SIG-M5 treated with dmso at 0.1 percent for 504 hours (cell line): ENCODE data around the gene ONECUT1.

Source experiments
- DNase-seq: peaks from one replicate; lab custom pipeline; 2025; ENCODE audit not compliant: unreplicated experiment; lab: John Stamatoyannopoulos, UW

The ONECUT1 gene

DNA sequence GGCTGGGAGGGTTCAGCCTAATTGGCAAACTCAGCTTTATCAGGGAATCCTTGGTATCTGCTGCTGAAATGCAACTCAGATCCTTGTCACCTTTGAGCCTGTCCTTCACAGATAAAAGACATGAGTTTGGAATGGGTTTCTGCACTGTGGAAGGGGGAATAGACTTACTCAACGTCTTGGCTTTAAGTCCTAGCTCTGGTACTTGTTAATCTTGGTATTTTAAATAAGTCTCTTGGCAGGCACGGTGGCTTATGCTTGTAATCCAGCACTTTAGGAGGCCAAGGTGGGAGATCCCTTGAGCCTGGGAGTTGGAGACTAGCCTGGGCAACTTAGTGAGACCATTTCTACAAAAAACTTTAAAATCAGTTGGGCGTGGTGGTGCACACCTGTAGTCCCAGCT, 55.8 kb downstream of the ONECUT1 start:
- no peak for DNase-seq

DNA sequence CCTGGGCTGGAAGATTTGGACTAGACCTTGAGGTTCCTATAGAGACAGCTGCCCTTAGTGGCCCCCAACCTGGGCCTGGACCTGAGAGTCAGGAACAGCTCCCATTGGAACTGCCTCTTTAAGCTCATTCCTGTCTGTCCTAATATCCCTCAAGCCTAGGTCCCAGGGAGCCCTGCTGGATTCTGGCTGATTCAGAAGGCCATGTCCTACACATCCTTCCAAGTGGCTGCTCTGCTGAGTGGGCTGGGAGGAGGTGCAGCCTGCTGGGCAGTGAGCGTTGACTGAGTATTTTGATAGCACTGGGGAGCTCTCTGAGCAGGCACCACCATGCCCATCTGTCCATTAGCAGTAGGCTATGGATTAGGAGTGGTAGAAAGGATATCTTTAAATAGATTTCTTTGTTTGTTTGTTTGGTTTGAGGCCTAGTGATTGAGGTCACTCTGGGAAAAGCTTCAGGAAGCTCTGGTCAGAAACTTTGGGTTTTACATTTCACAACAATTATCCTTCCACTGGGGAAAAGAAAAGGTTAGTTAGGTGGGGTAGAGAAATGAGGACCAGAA, 56.4 kb downstream of the ONECUT1 start:
- DNase-seq = no peak

DNA sequence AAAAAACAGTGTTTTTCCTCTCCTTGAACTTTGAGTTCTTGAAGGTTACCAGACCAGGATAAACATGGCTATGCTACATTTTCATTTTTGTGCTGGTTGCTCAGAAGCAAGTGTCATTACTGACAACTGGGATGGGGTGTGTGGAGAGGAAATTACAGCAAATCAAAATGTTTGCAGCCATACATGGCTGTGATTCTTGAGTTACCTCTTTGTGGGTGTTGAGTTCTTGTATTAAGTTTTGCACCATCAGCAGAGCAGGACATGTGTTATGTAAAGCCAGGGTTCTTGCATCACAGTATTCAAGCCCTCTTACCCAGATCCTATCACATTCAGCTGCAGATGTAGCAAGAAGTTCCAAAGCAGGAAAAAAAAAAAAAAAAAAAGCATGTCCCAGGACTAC, 57.0 kb downstream of the ONECUT1 start:
- DNase-seq = peak; percentile 34

DNA sequence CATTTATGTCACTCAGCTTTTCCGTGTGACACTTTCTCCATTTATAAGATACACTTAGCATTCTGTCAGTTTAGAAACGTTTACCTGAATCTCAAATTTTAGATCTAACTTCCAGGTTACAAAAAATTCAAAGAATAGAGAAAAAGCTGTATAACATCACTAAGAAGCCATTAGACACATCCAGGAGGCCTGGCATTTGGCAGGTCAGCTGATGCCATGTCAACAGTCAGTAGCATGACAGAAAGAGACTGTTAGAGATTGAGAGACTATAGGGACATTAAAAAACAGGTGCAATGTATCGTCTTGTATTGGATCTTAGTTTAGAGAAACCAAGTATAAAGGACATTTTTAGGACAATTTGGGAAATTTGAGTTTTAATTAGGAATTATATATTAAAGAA, 57.6 kb downstream of the ONECUT1 start:
- no peak for DNase-seq

DNA sequence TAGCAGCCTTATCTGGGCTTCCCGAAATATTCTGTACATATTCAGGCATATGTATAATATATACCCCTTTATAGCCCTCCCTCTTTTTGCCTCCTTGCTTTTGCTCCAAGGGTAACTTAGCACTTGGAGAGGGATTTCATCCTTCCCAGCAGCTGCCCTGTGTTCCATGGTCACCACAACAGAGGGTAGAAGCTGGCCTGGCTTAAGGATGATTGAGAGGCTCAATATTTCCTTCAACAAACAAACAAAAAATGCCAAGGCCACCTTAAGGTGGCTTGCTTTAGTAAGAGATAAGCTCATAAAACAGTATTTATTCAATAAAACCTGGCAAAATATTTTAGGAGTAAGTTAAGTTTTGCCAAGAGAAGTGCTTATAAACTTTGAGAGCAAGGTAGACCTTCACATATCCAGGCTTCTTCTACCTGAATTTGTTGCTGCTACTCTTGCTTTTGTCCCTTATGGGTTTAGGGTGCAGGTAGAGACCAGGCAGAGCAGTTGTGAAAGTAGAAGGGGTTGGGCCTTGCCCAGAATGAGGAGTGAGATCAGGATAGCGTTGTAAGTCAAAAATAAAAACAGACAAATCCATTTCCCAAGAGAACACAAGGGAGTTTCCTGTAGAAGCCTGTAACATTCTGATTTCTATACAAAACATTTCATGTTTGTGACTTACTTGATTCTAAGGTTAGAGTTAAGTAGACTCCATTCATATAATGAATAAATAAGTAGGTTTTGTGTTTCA, 58.2 kb downstream of the ONECUT1 start:
- no peak for DNase-seq

DNA sequence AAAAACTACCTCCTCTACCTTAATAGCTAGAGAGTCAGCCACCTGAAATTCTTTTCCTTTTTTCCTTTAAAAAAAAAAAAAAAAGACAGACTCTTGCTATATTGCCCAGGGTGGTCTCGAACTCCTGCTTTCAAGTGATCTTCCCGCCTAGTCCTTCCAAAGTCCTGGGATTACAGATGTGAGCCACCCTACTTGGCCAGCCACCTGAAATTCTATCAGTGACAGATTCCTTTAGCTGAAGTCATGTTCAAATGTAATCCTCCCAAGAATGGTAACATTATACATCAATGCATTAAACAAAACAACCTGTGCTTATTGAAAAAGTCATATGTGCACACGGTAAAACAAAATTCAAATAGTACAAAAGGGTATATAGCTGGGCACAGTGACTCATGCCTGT, 59.1 kb downstream of the ONECUT1 start:
- no peak for DNase-seq

DNA sequence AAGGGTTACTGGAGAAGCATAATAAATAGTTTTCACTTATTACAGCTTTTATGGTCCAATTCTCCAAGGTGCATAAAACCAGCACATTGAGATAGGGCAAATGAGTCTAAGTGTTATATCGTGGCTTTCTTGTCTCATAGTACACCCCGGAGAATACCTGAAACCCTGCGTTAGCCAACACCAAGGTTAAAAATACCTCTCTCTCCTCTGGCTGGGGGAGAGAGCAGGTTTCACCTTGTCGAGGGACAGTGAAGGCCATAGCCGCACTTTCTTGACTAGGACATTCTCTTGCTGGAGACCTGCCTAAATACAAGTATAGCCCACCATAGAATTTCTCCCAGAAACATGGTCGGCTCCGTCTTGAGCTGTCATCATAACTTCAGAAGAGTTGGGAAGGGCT, 59.5 kb downstream of the ONECUT1 start:
- DNase-seq = no peak

DNA sequence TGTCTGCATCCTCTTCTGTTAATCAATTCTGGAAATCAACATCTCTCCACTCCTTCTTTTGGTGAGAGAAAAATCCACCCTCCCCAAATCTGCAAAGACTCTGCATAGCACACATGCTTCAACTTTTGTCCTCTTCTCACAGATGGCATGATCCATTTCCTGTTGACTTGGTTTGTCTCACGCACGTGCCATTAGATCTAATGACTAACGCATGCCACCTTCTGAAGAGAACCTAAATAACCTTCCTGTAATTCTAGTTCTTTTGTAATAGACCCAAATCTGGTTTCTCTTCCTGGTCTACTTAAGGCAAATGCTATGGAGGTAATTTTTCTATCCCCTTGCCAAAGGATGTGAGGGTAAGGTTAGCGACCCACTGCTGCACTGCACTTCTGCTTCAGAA, 60.0 kb downstream of the ONECUT1 start:
- peak; percentile 56 for DNase-seq

DNA sequence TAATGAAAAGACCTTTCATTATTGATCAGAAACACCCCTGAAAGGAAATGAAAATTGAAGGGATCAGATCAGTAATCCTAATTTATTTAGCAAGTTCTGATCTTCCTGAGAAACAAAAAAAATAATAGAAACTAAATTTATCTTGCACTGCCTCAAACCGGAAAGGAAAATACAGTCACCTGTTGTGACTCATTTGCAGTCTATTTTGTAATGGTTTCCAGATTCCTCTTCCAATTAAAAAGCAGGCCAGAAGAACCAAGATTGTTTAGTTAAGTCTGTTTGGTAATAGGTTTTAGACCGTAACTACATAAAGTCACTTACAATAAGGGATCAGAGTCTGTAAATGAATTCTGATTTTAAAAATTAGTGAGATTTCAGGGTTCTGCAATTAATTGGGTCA, 61.2 kb downstream of the ONECUT1 start:
- no peak for DNase-seq

DNA sequence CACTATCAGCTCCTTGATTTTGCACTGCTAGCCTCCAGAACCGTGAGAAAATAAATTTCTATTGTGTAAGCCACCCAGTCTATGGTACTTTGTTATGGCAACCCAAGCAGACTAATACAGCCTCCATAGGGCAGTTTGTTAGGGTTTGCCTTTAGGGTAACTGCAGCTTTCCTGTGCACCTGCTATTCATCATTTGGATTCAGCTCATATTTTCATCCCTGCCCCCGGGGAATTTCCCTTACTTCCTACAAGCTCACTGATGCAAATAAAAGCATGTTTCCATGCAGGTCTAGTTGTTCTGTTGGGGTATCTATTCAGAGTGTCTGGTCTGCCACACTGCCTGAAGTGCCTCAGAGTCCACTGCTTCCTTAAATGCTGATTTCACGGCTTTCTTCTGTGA, 62.3 kb downstream of the ONECUT1 start:
- DNase-seq = no peak

DNA sequence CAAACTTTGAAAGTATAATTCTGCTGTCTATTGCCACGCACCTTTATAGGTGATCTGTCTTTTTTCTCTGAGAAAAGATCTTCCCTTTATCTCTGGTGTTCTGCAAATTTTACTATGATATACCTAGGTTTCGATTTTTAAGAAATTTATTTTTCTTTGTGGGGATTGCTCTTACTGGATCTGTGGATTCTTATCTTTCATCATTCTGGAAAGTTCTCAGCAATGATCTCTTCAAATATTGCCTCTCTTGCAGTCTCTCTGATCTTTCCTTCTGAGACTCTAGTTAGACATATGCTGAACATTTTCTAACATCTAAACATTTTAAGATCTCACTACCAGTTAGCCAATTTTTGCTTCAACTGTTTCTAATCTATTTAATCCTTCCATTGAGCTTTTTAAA, 63.9 kb downstream of the ONECUT1 start:
- DNase-seq = no peak

DNA sequence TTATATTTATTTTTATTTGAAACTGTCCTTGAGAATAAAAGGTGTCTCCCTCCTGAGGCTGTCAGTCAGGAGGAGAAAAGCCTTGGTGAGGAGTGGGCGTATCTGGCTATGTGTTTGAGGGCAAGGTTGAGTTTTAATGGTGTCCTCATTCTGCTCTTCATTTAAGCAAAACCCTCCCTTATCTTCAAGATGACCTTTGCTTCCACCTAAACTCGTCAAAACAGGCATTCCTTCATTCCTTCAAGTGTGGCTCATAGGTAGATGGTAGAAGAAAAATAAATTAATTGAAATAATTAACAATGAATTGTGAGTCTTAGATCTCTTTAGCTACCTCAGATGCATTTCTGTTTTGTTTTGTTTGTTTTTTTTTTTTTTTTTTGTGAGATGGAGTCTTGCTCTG, 71.6 kb downstream of the ONECUT1 start:
- no peak for DNase-seq

DNA sequence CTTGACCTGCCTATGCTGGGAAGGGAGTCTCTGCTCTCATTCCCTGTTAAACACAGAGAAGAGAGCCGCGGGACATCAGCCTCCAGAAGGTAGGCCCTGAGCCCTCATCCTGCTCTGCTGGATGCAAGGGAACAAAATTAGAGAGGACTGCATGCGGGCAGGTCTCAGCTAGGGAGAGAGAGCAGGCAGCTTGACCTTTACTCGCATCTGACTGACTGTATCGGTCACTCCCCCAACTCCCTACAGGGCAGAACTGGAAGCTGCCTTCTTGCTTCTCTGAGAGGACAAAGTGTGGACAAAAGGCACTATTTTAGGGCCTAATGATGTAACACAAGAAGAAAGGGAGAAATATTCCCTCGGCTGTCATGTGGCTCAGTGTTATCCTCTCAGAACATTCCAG, 72.2 kb downstream of the ONECUT1 start:
- DNase-seq = no peak

DNA sequence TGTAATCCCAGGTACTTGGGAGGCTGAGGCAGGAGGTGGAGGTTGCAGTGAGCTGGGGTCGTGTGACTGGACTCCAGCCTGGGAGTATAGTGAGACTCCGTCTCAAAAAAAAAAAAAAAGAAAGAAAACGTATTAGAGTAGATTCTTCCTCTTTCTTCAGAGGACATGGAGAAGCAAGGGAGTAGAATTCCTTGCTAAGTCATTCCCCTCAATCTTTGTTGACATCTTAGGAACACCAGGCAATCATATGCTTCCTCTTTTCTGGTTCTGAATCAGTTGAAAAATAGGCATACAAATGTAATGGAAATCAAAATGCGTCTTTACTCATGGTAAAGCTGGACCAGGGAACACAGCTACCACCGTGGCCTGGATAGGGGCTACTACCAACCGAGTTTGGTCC, 72.7 kb downstream of the ONECUT1 start:
- DNase-seq = no peak

DNA sequence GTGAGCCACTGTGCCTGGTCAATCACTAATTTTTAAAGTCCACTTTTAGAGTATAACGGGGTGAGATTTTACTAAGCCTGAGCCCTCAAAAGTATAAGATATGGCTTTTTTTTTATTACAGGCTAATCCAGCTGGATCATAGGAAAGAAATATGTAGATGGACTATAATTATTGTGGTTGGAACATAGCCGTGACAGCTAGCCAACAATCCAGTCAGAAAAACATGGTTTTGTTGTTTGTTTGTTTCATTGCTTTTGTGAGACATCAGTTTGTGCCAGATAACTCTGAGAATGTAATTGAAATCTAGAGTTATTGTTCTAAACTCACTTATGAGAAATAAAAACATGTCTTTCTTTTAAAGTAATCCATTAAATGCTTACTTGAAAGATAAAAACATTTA, 73.6 kb downstream of the ONECUT1 start:
- no peak for DNase-seq

DNA sequence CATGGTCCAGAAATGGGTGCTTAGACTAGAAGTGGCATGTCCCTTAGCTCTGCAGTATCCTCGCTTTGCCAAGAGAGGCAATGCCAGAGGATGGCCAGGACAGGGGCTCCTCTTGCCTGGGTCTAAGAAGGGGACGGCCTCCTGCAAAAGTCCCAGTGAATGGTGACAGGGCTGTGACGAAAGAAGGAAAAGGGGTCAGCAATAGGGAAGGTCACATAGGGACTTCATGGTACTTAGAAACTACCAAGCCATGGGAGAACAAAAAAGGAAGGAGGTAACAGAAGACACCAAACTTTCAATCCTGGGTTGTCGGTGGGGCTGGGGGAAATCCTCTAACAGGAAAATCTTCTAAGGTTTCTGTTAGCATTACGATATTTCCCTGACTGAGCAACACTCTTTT, 74.7 kb downstream of the ONECUT1 start:
- no peak for DNase-seq

DNA sequence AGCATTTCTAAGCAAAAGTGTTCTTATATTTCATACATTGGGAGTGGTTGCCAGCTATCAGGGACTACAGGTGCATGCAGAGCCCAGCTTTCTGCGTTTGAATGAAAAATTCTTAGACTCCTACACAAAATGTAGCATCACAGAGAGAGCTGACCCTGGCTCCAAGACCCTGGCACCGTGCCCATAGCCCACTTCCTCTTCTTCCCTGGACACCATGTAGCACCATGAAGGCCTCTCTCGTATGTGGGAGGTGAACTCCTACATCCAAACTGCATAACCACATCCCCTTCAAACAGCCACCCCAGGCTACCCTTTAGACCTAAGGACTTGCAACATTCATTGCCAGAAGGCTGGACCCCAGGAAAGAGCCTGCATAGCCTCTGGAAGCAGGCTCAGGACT, 75.2 kb downstream of the ONECUT1 start:
- DNase-seq = no peak

DNA sequence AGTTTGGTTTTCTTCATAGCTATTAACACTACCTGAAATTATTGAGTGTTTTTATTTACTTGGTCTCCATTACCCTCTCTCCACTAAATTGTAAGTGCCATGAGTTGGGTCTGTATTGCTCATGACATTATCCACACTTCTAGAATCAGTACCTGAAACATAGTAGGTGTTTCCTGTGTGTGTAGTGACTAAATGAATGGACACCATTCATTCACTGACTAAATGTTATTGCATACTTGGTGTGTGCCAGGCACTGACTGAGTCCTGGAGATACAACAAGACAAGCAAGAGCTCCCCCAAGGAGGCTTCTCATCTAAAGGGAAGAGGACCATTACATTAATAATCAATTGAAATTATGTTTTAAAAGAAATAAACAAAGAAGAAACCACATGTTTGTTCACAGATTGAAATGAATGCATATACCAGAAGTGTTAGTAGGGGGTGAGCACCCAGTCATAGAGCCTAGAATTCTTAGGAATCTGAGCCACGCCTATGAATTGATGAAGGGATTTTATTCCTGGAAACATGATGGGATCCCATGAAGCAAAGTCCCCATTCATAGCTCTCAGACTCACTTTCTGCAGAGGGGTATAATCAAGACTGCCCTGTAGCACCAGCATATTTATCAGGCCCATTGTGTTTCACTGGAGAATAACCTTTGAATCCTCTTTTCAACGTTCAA, 79.3 kb downstream of the ONECUT1 start:
- no peak for DNase-seq

DNA sequence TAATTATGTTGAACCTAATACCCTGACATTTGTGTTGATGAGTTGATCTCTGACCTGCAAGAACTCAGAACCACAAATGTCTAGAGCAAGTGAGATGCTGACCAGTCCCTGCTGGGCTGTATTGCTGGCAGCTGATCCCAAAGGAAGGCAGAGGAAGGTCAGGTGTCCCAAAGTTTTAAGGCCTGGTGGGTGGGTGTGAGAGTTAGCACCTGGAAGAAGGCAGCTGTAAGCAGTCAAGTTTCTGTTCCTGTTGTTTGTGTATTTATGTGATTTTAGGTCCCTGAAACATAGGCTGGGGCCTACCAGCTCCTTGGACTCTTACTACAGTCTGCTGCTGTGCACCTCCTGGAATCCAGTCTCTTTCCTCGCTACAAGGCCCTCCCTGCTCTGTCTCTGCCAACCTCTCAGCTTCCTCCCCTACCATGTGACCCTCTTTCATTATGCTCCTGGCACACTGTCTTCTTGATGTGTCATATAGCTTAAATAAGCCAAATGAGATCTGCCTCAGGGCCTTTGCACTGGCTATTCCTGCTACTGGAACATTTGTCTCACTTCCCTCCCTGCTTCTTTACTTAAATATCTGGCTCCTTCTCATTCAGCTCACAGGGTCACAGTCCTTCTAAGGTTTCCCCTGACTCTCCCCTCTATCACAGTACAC, 80.0 kb downstream of the ONECUT1 start:
- DNase-seq = no peak

DNA sequence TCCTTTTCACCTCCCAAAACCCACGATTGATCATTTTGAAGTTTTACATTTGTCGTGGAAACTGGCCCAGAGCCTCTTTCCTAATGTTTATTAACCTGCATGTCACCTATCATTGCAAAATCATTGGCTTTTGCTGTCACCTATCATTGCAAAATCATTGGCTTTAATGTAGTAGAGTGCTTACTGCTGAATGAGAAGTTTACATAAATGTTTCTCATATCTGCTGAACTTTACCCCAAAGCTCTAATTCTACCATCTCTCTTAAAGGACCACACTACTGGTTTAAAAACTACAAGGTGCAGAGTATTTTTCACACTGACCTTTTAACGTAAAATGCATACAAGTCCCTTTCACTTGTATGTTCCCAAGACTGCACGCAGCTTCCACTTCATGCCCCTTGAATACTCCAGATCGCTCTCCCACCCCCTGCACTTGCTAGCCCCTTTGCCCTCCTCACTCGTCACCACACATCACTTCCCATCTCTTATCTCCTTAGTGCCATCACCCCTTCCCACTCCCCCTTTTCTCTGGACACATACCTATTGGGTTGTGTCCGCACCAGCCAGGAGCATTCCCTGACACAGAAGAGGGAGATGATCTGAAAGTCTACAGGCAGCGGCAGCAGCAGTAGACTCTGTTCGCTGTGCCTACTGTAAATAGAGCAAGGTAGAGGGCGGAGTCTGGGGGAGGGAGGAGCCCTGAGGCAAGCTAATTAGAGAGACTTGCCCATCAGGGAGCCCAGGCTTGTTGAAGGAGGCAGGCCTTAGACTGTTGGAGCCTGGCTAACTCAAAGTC, 80.8 kb downstream of the ONECUT1 start:
- DNase-seq = peak; percentile 46
